Activated T-cell treated with anti-CD3 and anti-CD28 coated beads, Interleukin-2, amount 50 U/mL, for 72 hours (primary cell): ENCODE measurements around the gene HTR1B. TPM values are rescaled to one million over a fixed set of nuclear protein-coding genes. Genes with fewer than 3 reads are reported as not detected.
A peak's percentile ranks its signal among the peaks of the same experiment; 100 is the strongest.

Experiments
- ATAC-seq, 2 donors: fragments of 150-1000 bp; cut with Tn5 transposase; replicated peaks in 1 of 2; 2 replicates each; pipeline ENCODE4 v1.10.0; 2021; ENCODE audit warnings: moderate library complexity in 2 of 2, mild to moderate bottlenecking in 1 of 2
- DNase-seq, 2 donors: peaks; one replicate each; pipeline ENCODE4 v3.0.0; 2021 to 2022; ENCODE audit warnings: mixed read lengths in 1 of 2
- H3K27ac Mint-ChIP-seq: one replicate; pipeline ENCODE4 v1.8.0; 2022; ENCODE audit warnings: mild to moderate bottlenecking, moderate library complexity, mixed read lengths
- H3K27me3 Mint-ChIP-seq: one replicate; pipeline ENCODE4 v1.8.0; 2022; ENCODE audit warnings: low read depth, mixed read lengths
- H3K36me3 Mint-ChIP-seq, 2 donors: one replicate each; pipeline ENCODE4 v1.8.0; 2022; ENCODE audit warnings: mixed read lengths in 2 of 2, mild to moderate bottlenecking in 1 of 2; ENCODE audit not compliant: insufficient read depth in 2 of 2
- H3K4me1 Mint-ChIP-seq: one replicate; pipeline ENCODE4 v1.8.0; 2022; ENCODE audit warnings: low read depth, mixed read lengths
- H3K4me3 Mint-ChIP-seq, 2 donors: one replicate each; pipeline ENCODE4 v1.8.0; 2022; ENCODE audit warnings: mild to moderate bottlenecking in 2 of 2, mixed read lengths in 2 of 2, moderate library complexity in 2 of 2
- H3K9me3 Mint-ChIP-seq, 2 donors: one replicate each; pipeline ENCODE4 v1.8.0; 2022; ENCODE audit warnings: mixed read lengths in 2 of 2
- total RNA-seq, 2 donors: library from RNA; stranded (reverse); gene quantifications; one replicate each; pipeline ENCODE4 v1.2.3, GENCODE V29; 2022

HTR1B gene, protein sequence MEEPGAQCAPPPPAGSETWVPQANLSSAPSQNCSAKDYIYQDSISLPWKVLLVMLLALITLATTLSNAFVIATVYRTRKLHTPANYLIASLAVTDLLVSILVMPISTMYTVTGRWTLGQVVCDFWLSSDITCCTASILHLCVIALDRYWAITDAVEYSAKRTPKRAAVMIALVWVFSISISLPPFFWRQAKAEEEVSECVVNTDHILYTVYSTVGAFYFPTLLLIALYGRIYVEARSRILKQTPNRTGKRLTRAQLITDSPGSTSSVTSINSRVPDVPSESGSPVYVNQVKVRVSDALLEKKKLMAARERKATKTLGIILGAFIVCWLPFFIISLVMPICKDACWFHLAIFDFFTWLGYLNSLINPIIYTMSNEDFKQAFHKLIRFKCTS
- total RNA-seq: not detected

DNA sequence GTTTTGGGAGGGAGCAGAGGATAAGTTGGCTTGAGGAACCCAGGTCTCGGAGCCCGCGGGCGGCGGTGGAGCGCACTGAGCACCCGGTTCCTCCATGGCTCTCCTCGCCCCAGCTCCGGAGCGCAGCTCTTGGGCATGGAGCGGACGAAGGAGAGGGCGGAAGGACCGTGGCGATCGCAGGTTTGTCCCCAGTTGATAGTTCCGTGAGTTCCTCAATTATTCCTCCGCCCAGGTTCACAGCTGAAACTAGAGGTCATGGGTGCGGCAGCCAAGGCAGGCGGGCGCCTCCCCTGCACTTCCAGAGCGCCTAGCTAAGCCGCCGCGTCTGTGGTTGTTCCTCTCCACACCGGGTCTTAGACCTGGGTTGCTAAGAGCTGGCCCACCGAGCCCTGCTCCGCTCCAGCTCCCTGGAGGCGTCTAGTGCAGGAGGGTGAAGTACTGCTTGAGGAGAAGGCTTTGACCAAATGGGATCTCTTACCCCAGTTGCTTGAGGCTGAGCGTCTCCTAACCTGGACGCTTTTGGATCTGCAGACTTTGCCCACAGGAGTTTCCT, at the start of gene HTR1B:
Gene HTR1B, minus strand, starts transcription at position 184 of the 553 bp plus-strand sequence. Its CDS starts 88 bp downstream, at position 96.
- no peak for ATAC-seq
- Mint-ChIP-seq H3K27ac (no peak within 1 kb of the TSS), H3K9me3 (peaks cover 0 to 1% of the 10 kb centered on the region in 2 donors), H3K4me3 (peak within 1 kb of the TSS; percentile 33 to 60), H3K36me3 (peaks cover 5 to 15% of the 10 kb centered on the region in 2 donors), H3K27me3 (peaks cover 64% of the 10 kb centered on the region), H3K4me1 (peaks cover 7% of the 10 kb centered on the region)
- DNase-seq: no peak

DNA sequence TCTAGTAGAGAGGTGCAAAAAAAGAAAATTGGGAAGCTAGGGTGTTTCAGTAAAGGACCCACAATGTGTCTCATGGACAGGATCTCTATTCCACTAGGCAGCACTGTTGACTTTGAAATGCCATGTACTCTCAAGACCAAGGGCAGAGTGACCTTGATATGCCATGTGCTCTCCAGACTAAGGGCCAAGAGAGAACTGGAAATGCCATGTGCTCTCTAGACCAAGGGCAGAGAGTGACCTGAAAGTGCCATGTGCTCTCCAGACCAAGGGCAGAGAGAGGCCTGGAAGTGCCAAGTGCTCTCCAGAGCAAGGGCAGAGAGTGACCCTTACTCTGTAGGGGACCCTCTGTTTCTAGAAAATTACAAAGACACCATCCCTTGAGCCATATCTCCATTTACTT, 49.3 kb upstream of the HTR1B start:
- Mint-ChIP-seq H3K4me1 (no peaks in the 10 kb centered on the region), H3K4me3 (no peak overlapping the region), H3K9me3 (peaks cover 18 to 19% of the 10 kb centered on the region in 2 donors), H3K36me3 (peaks cover 5 to 7% of the 10 kb centered on the region in 2 donors), H3K27me3 (no peaks in the 10 kb centered on the region), H3K27ac (no peak overlapping the region)
- no peak for DNase-seq
- ATAC-seq: no peak

DNA sequence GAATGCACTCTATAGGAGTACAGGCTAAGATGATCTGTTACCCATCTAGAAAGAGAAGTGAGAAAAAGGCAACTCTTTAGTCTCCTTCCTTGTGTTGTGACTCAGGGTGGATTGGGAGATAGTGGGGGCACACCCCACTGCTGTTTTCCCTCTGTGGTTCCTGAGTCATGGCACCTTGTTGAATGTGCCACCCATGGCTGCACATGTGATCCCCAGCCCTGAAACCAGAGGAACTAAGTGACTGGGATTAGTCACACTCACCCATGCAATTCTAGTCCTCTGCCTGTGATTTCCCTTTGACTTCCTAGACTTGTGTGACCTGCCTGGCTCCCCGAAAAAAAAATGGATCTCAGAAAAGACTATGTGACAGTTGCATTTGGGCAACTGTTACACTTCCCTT, 48.6 kb upstream of the HTR1B start:
- H3K27me3 Mint-ChIP-seq: no peaks in the 10 kb centered on the region
- DNase-seq (no peak), ATAC-seq (no peak)
- no peak overlapping the region for H3K4me3 Mint-ChIP-seq
- peaks cover 5 to 7% of the 10 kb centered on the region in 2 donors for H3K36me3 Mint-ChIP-seq
- H3K4me1 Mint-ChIP-seq: no peaks in the 10 kb centered on the region
- peaks cover 18 to 19% of the 10 kb centered on the region in 2 donors for H3K9me3 Mint-ChIP-seq
- H3K27ac Mint-ChIP-seq: no peak overlapping the region

DNA sequence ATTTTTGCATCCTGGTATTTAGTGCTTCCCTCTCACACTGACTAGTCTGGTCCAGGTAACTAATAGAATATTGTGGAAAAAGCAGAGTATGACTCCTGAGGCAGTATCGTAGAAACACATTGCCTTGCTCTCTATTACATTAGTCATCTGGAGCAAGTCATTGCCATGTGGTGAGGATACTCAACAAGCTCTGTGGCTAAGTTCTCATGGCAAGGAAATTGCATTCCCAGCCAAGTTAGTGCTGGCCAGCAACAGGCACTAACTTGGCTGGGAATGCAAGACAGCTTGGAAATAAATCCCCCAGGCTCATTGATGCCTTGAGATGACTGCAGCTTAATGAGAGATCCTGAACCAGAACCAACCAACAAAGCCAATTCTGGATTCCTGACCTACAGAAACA, 39.7 kb upstream of the HTR1B start:
- Mint-ChIP-seq H3K9me3 (no peaks in the 10 kb centered on the region), H3K36me3 (no peaks in the 10 kb centered on the region), H3K27ac (no peak overlapping the region), H3K4me3 (no peak overlapping the region), H3K4me1 (no peaks in the 10 kb centered on the region), H3K27me3 (no peaks in the 10 kb centered on the region)
- DNase-seq (no peak), ATAC-seq (no peak)

DNA sequence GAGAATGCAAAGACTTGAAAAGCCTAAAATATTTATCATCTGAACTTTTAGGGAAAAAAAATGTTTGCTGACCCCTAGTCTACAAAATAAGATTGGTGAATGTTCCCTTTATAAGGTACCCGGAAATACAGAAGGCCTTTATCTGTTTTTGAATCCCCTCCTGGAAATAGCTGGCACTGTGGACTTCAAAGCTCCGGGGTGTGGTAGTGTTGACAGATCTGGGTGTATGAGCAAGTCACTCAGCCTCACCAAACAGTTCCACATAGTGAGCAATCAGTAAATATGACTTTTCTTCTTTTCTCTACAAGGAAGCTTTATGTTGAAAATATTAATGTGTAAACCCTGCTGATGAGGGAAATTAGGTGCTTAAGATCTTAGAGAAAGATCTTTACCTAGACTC, 29.2 kb upstream of the HTR1B start:
- no peak overlapping the region for H3K4me3 Mint-ChIP-seq
- peaks cover 0 to 4% of the 10 kb centered on the region in 2 donors for H3K9me3 Mint-ChIP-seq
- ATAC-seq (no peak), DNase-seq (no peak)
- no peaks in the 10 kb centered on the region for H3K36me3 Mint-ChIP-seq
- H3K27ac Mint-ChIP-seq: no peak overlapping the region
- no peaks in the 10 kb centered on the region for H3K4me1 Mint-ChIP-seq
- no peaks in the 10 kb centered on the region for H3K27me3 Mint-ChIP-seq

DNA sequence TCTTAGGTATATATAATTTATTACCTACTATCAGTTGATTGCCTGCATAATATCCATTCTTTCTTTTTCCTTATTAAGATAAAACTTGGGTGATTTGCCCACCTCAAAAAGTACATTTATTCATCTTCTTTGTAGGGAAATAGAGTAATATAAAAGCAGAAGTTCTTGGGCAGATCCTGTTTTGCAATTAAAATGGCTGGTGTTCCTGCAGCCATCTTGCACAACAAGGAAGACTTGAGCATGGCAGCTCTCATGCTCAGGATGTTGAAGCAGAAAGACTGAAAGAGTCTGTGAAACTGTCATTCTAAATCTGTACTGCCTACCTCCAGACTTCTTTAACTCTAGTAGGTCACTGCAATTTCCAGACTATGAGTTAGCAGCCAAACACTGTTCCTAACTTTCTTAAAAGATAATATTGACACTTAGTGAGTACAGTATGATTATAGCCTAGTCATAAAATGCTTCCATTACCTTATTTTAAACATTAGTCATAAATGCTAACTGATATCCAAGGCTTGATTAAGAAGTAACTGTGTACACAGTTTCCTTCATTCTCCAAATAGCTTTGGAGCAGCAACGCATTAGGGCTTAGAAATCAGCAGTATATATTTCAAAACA, 24.6 kb upstream of the HTR1B start:
- Mint-ChIP-seq H3K9me3 (no peaks in the 10 kb centered on the region), H3K27ac (no peak overlapping the region), H3K27me3 (no peaks in the 10 kb centered on the region), H3K36me3 (no peaks in the 10 kb centered on the region), H3K4me3 (no peak overlapping the region), H3K4me1 (no peaks in the 10 kb centered on the region)
- no peak for ATAC-seq
- DNase-seq: no peak

DNA sequence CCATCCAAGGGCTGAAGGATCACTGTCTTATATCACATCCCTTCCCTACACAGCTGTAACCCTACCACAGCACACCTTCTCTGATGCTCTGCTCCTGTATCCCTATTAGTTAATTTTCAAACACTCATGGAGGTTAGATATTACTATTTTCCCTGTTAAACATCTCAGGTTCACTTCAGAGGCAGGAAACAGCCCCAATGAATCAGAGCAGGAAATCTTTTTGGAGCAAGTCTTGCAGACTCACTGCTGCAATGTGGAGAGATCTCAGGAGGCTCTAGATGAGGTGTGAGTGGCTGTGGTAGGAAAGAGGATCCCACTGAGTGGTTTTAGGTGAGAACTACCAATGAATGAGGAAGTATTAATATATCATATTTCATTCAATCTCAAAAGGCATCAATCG, 19.7 kb upstream of the HTR1B start:
- Mint-ChIP-seq H3K27me3 (no peaks in the 10 kb centered on the region), H3K36me3 (no peaks in the 10 kb centered on the region), H3K4me3 (no peak overlapping the region), H3K9me3 (no peaks in the 10 kb centered on the region), H3K4me1 (no peaks in the 10 kb centered on the region), H3K27ac (no peak overlapping the region)
- ATAC-seq (no peak), DNase-seq (no peak)

DNA sequence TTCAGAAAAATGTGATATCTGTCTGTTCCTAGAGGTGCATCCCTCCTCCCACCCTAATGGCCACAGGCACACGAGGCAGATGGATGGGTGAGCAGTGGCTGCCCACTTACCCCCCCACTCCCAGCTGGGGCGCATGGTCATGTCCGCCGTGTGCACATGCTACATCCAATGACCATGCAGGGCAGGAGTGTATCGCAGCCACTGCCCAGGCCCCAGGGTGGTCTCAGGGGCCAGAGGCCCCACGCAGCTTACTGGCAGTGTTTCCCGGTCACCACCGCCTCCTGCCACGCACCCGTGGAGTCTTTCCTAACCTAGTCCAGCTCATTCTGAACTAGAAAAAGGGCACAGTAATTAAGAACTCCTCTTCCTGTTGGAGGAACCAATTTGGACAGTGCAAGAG, 11.7 kb upstream of the HTR1B start:
- Mint-ChIP-seq H3K27ac (peak overlapping the region; percentile 67), H3K4me3 (peak overlapping the region in 1 of 2 donors; percentile 83), H3K4me1 (no peaks in the 10 kb centered on the region), H3K9me3 (peaks cover 0 to 1% of the 10 kb centered on the region in 2 donors), H3K27me3 (no peaks in the 10 kb centered on the region), H3K36me3 (no peaks in the 10 kb centered on the region)
- ATAC-seq (no peak), DNase-seq (no peak)

DNA sequence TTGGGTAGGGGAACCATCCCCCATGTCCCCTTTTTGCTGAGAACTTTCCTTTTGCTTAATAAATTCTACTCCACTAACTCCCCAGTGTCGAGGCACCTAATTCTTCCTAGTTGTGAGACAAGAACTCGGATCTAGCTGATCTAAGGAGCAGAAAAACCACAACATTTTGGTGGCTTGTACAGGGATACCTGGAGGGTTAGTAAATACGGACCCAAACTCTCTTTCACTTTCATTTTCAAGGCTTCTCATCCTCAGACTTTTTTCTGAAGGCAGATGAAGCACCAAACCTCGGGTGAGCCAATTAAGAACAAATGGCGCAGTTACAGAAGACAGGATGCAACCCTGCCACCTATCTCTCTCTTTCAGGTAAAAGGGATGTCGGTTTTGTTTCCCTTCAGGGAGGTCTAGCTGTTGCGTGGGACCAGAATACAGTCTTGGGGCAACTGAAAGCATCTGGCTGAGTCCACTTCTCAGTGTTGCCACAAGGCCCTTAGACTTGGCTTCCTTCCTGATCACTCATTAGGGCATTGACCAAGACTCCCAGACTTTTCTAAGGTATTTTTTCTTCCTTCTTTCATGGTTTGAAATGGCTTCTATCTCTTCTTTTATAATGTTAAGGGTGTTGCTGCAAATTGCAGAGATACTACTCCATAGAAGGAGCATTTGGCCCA, 11.1 kb upstream of the HTR1B start:
- peak overlapping the region; percentile 26 to 83 for H3K4me3 Mint-ChIP-seq
- peak overlapping the region; percentile 80 for H3K27ac Mint-ChIP-seq
- DNase-seq (no peak), ATAC-seq (peak in 1 of 2 donors; percentile 57)
- no peaks in the 10 kb centered on the region for H3K27me3 Mint-ChIP-seq
- no peaks in the 10 kb centered on the region for H3K36me3 Mint-ChIP-seq
- peaks cover 0 to 1% of the 10 kb centered on the region in 2 donors for H3K9me3 Mint-ChIP-seq
- H3K4me1 Mint-ChIP-seq: no peaks in the 10 kb centered on the region

DNA sequence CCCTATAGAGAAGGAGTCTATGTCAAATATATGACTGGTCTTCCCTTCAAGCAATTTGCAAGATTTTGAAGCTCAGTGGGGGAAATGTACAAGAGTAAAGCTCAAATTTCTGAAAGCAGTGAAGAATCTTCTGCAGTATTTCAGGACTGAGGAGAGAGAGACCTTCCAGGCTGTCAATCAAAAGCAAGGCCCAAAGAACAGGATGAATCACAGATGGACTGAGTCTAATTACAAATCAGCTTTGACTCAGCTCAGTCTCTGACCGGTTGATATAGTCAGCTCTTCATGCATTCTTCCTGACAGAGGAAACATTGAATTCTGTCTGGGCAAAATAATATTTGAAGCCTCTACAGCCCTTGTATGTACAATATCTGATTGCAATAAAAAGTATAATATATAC, 7.7 kb upstream of the HTR1B start:
- peaks cover 3% of the 10 kb centered on the region in 2 donors for H3K36me3 Mint-ChIP-seq
- H3K27me3 Mint-ChIP-seq: peaks cover 16% of the 10 kb centered on the region

DNA sequence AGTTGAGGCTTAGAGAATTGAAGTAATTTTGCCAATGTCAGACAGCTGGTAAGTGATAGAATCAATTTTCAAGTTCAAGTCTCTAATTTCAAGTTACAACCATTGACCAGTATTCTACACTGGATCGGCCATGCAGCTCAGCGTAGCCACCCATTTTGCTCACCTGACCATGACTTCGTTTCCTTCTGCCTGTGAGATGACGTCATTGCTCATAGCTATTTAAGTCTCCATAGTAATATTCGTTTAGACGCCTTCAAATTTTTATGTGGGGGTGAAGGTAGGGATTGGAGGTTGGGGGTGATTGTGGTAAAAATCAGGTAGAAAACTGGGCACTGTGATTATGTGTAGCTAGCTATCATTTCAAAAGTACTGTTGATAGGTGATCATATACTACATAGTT, 5.6 kb upstream of the HTR1B start:
- peaks cover 5 to 7% of the 10 kb centered on the region in 2 donors for H3K36me3 Mint-ChIP-seq
- peaks cover 0 to 1% of the 10 kb centered on the region in 2 donors for H3K9me3 Mint-ChIP-seq
- peaks cover 7% of the 10 kb centered on the region for H3K4me1 Mint-ChIP-seq
- no peak overlapping the region for H3K27ac Mint-ChIP-seq
- no peak overlapping the region for H3K4me3 Mint-ChIP-seq
- no peak for ATAC-seq
- DNase-seq: no peak
- H3K27me3 Mint-ChIP-seq: peaks cover 35% of the 10 kb centered on the region

More for the DNA sequence above, 7.7 kb upstream of the HTR1B start:
- H3K4me3 Mint-ChIP-seq: no peak overlapping the region
- DNase-seq: no peak
- no peak overlapping the region for H3K27ac Mint-ChIP-seq
- ATAC-seq: no peak
- peaks cover 3% of the 10 kb centered on the region for H3K4me1 Mint-ChIP-seq
- peaks cover 1% of the 10 kb centered on the region in 2 donors for H3K9me3 Mint-ChIP-seq

DNA sequence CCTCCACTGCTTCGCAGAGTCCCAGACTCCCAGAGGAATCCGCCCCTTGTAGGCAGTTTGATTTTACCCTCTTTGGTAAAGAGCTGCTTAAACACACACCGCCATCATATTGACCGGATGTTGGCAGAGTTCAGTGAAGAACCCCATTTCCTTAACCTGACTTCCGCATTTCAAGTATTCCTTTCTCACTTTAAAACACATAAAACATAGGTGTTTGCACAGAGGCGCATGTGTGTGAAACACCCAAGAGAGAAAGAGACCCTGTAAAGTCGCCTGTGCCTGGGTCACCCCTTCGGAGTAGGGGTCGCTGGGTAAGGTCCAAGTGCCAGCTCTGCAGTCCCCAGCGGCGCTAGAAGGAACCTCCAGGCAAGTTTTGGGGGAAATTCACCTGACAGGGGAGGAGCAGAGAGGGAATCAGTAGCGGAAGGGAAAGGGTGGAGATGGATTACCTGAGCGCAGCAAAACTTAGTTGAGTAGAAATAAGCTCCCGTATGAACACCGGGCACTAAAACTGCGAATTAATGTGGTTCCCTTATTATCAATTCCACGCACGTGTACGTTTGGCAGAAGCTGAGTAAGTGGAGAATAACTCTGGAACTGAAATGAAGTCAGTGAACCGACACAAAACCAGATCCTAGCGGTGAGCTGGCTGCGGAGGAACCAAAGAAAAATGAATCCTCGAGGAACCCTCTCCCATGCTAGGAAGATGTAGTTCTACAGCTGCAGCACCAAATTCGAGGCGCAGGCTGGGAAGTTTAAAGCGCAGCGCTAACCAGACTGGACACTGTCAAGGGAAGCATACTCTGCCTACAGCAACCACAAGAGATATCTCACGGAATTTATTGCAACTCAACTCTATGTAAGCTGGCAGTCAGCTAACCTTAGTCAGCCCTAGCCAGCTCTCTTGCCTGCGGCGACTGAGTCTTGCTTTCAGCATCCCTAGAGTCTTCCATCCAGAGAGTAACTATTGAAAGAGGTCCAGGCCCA, 3.5 kb upstream of the HTR1B start:
- H3K4me1 Mint-ChIP-seq: peaks cover 7% of the 10 kb centered on the region
- peak in 1 of 2 donors; percentile 16 for DNase-seq
- peak; percentile 51 to 67 for ATAC-seq

More for the DNA sequence above, 3.5 kb upstream of the HTR1B start:
- H3K27me3 Mint-ChIP-seq: peaks cover 55% of the 10 kb centered on the region
- peaks cover 5 to 15% of the 10 kb centered on the region in 2 donors for H3K36me3 Mint-ChIP-seq
- peaks cover 0 to 1% of the 10 kb centered on the region in 2 donors for H3K9me3 Mint-ChIP-seq
- peak overlapping the region; percentile 89 to 92 for H3K4me3 Mint-ChIP-seq
- H3K27ac Mint-ChIP-seq: peak overlapping the region; percentile 84
